Transverse colon (tissue), 4 donors: ENCODE results near the gene IL7R. TPM values are rescaled to one million over a fixed set of nuclear protein-coding genes. Genes with fewer than 3 reads are reported as not detected.

Source experiments
- DNase-seq: peaks from one replicate; pipeline ENCODE4 v3.0.0-alpha.2; 2019
- H3K27ac ChIP-seq, 4 donors: fragments of 200-600 bp; sonication (generic); 2 replicates each; pipeline ENCODE4 v1.5.1; 2016 to 2018; ENCODE audit warnings: inconsistent platforms in 4 of 4
- H3K27me3 ChIP-seq: fragments of 200-600 bp; sonication (generic); 2 replicates; pipeline ENCODE4 v1.5.1; 2017; ENCODE audit warnings: inconsistent platforms
- H3K36me3 ChIP-seq, 4 donors: fragments of 200-600 bp; sonication (generic); 2 replicates each; pipeline ENCODE4 v1.5.1; 2017 to 2019; ENCODE audit warnings: inconsistent platforms in 4 of 4
- H3K4me1 ChIP-seq, 4 donors: fragments of 200-600 bp; sonication (generic); 2 replicates each; pipeline ENCODE4 v1.5.1; 2017 to 2020; ENCODE audit warnings: inconsistent platforms in 4 of 4
- H3K4me3 ChIP-seq, 4 donors: fragments of 200-600 bp; sonication (generic); 1 replicate in 1 of 4; 2 replicates in 3 of 4; pipeline versions ENCODE4 v1.5.1 to v1.6.1; 2017 to 2019; ENCODE audit warnings: inconsistent platforms in 4 of 4
- H3K9me3 ChIP-seq, 2 donors: fragments of 200-600 bp; sonication (generic); 2 replicates each; pipeline ENCODE4 v1.5.1; 2017 to 2019; ENCODE audit warnings: inconsistent platforms in 2 of 2
- EP300 ChIP-seq: sonication (generic); formaldehyde crosslinking; IDR thresholded peaks from one replicate; pipeline ENCODE4 v1.6.1; 2017; ENCODE audit warnings: antibody characterized with exemption, low read depth
- POLR2A ChIP-seq: fragments of 450-650 bp; IDR thresholded peaks from one replicate; pipeline ENCODE4 v1.6.1; 2016; ENCODE audit warnings: antibody characterized with exemption, mild to moderate bottlenecking, moderate library complexity
- POLR2AphosphoS5 ChIP-seq, 3 donors: sonication (generic); formaldehyde crosslinking; IDR thresholded peaks; one replicate each; pipeline ENCODE4 v1.6.1; 2016; ENCODE audit warnings: antibody characterized with exemption in 3 of 3
- WGBS, 2 donors: methylation state at CpG; one replicate each; pipeline ENCODE4 v1.1.5; 2018; ENCODE audit warnings: low coverage in 1 of 2; 5-methylcytosine and 5-hydroxymethylcytosine counted together
- in situ Hi-C, 4 donors: fragments of 200-750 bp; cut with MboI; loops; one replicate each; pipeline versions ENCODE4 v1.15.0 to v1.15.1; 2017; ENCODE audit warnings: low sequenced_read_pairs in 3 of 4, low pct_ligation_motif_present in 1 of 4, low pct_unique_long_range_greater_than_20kb in 1 of 4
- intact Hi-C: fragments of 100-400 bp; cut with DNase I; formaldehyde crosslinking; loops from one replicate; pipeline ENCODE4 v1.15.1; 2023; ENCODE audit warnings: low total_unique reads
- total RNA-seq, 4 donors: library from RNA; depleted of rRNA; stranded (reverse); fragments of >200 nt; gene quantifications; one replicate each; pipeline ENCODE4 v1.1.0, GENCODE V29; 2016
- TF ChIP-seq, protein P1 (sequence below), 5 experiments: fragments of 200-600 bp in 3 of 5; fragments of 450-650 bp in 2 of 5; sonication (generic) in 3 of 5; IDR thresholded peaks; 1 replicate in 2 of 5; 2 replicates in 3 of 5; pipeline ENCODE4 v1.5.1; 2016 to 2017; ENCODE audit warnings: antibody characterized with exemption in 5 of 5, inconsistent platforms in 3 of 5, mild to moderate bottlenecking in 2 of 5, moderate library complexity in 1 of 5

Gene IL7R
- total RNA-seq, 4 donors from 2014 or later: 3.2 to 54.8 (median 17.9) TPM

DNA sequence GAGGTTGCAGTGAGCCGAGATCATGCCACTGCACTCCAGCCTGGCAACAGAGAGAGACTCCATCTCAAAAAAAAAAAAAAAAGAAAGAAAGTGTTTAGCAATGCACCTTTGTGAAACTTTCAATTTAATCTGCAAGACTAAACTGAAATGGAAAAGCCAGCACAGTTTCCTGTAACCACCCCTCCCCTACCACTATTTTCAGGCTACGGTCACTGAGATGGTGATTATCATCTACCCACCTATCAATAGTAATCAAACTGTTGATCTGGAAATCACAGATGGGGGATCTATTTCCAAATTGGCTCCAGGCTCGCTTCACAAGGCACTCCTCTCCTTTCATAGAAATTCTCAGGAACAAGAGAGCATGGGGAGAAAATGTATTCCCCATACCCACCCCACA, 30.6 kb upstream of the IL7R start:
- Histone ChIP-seq H3K27me3 (no peaks in the 10 kb centered on the region), H3K27ac (no peak overlapping the region), H3K9me3 (no peaks in the 10 kb centered on the region), H3K4me1 (no peaks in the 10 kb centered on the region), H3K4me3 (no peak overlapping the region), H3K36me3 (no peaks in the 10 kb centered on the region)
- intact Hi-C loops: no loop called here
- WGBS, 2 donors: 75 to 86% methylated on average over 2 to 3 of the region's 3 CpGs
- in situ Hi-C loops: no loop called here
- no peak for TF ChIP-seq POLR2AphosphoS5 (IDR thresholded peaks at IDR 0.05)
- TF ChIP-seq, protein P1, sequence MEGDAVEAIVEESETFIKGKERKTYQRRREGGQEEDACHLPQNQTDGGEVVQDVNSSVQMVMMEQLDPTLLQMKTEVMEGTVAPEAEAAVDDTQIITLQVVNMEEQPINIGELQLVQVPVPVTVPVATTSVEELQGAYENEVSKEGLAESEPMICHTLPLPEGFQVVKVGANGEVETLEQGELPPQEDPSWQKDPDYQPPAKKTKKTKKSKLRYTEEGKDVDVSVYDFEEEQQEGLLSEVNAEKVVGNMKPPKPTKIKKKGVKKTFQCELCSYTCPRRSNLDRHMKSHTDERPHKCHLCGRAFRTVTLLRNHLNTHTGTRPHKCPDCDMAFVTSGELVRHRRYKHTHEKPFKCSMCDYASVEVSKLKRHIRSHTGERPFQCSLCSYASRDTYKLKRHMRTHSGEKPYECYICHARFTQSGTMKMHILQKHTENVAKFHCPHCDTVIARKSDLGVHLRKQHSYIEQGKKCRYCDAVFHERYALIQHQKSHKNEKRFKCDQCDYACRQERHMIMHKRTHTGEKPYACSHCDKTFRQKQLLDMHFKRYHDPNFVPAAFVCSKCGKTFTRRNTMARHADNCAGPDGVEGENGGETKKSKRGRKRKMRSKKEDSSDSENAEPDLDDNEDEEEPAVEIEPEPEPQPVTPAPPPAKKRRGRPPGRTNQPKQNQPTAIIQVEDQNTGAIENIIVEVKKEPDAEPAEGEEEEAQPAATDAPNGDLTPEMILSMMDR (IDR thresholded peaks at IDR 0.05): no peak
- no peak for TF ChIP-seq POLR2A
- TF ChIP-seq EP300: no peak
- no peak for DNase-seq

DNA sequence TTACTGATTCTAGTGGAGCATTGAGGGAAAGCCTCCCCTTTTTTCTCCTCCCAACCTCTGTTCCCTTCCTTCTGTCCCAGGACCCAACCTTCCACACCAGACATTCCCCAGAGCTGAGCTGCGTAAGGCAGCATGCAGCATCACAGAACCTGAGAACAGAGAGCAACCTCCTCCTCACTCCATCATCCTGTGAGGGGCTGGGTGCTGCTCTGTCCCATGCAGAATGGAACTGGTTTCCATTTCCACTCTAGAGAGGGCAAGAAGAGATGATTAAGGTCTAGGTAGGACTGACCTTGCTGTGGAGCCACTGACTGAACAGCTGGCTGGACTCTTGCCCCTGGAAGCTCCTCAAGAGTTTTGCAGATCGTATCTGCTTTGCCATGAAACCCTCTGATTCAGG, 30.1 kb upstream of the IL7R start:
- no peak overlapping the region for H3K27ac ChIP-seq
- intact Hi-C loops: no loop called here
- WGBS, 2 donors: 65% methylated on average over 2 of the region's 2 CpGs; no CpG with 5 or more reads in 1 of the 2 donors

DNA sequence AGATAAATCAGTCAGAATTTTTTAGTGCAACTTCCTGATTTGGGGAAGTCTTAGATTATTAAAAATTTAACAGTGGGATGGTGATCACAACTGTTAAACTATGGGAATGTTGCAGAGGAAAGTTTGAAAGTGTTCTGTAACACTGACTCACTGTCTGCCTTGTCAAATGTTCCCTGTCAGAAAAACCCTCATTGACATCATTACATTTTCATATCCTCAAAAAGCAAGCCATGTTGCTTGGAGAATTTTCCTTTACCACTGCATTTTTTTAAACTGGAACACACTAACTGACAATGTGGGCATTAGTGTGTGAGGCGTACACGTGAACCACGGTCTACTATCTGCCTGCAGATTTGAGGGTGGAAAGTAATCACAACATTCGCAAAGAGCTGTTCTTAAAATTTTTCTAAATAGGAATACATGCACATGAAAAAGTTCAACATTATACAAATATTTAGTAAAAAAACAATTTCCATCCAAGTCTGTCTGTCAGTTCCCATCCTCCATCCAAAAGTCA, 28.6 kb upstream of the IL7R start:
- Histone ChIP-seq H3K27me3 (no peaks in the 10 kb centered on the region), H3K4me3 (no peak overlapping the region), H3K27ac (no peak overlapping the region), H3K36me3 (no peaks in the 10 kb centered on the region), H3K9me3 (no peaks in the 10 kb centered on the region), H3K4me1 (no peaks in the 10 kb centered on the region)
- DNase-seq: no peak
- 77 to 88% methylated on average over 4 of the region's 4 CpGs for WGBS, 2 donors
- intact Hi-C loops (no loop called here), in situ Hi-C loops (no loop called here)
- TF ChIP-seq POLR2AphosphoS5 (IDR thresholded peaks at IDR 0.05): no peak
- TF ChIP-seq POLR2A: no peak
- TF ChIP-seq EP300: no peak
- TF ChIP-seq, protein P1 (IDR thresholded peaks at IDR 0.05): no peak

More for the DNA sequence above, 30.1 kb upstream of the IL7R start:
- no peak for DNase-seq
- Histone ChIP-seq H3K36me3 (no peaks in the 10 kb centered on the region), H3K9me3 (no peaks in the 10 kb centered on the region), H3K4me1 (no peaks in the 10 kb centered on the region), H3K4me3 (no peak overlapping the region), H3K27me3 (no peaks in the 10 kb centered on the region)
- no peak for TF ChIP-seq POLR2A
- TF ChIP-seq, protein P1 (IDR thresholded peaks at IDR 0.05): no peak
- no peak for TF ChIP-seq POLR2AphosphoS5 (IDR thresholded peaks at IDR 0.05)
- no peak for TF ChIP-seq EP300
- in situ Hi-C loops: no loop called here

DNA sequence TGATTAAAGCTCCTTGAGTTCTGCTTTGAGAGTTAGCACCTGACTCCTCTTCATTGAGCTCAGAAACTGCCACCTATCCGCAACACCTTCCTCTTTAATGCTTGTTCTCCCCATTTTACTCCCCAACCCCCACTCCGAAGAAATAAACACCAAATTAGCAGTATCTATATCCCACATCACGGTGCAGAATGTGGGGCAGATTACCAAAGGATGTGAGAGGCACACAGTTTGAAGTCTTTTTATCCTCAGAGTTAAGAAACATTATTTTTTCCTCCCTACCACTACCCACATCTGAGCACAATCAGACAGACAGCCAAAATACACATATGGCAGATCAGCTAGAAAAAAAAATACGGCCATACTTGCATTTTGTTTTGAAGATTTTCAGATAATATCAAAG, 26.1 kb upstream of the IL7R start:
- H3K27ac ChIP-seq: no peak overlapping the region
- no peaks in the 10 kb centered on the region for H3K9me3 ChIP-seq
- intact Hi-C loops (no loop called here), in situ Hi-C loops (no loop called here)
- TF ChIP-seq POLR2A (peak; percentile 21), EP300 (no peak), POLR2AphosphoS5 (IDR thresholded peaks at IDR 0.05) (peak in 1 of 3 donors; percentile 19)
- TF ChIP-seq, protein P1 (IDR thresholded peaks at IDR 0.05): no peak
- DNase-seq: no peak
- H3K4me1 ChIP-seq: no peaks in the 10 kb centered on the region
- 45 to 74% methylated on average over 2 to 4 of the region's 4 CpGs for WGBS, 2 donors
- H3K27me3 ChIP-seq: no peaks in the 10 kb centered on the region
- no peak overlapping the region for H3K4me3 ChIP-seq
- no peaks in the 10 kb centered on the region for H3K36me3 ChIP-seq
